GM12878 (cell line): ENCODE measurements around the gene STRN4. TPM values are rescaled to one million over a fixed set of nuclear protein-coding genes. Genes with fewer than 3 reads are reported as not detected.

Experiments
- ATAC-seq: fragments of 200-7000 bp; cut with Tn5 transposase; 3 replicates; pipeline ENCODE4 v1.9.1; 2020; ENCODE audit warnings: mild to moderate bottlenecking, moderate library complexity
- BruUV-seq: library from RNA; stranded (reverse); fragments of 400-500 nt; replicated peaks from 2 replicates; lab custom pipeline; 2021; lab: Mats Ljungman, UMichigan
- CTCF ChIA-PET: fragments of 300-600 bp; sonication (Branson Sonifier 250); formaldehyde crosslinking; extraction: SDS; loops from one replicate; lab custom pipeline; 2021; ENCODE audit warnings: inconsistent platforms; lab: Yijun Ruan, JAX
- POLR2A ChIA-PET: fragments of 350-600 bp; formaldehyde crosslinking; extraction: SDS; loops from one replicate; lab custom pipeline; 2021; ENCODE audit warnings: inconsistent platforms; lab: Charles Lee
- RAD21 ChIA-PET: fragments of 300-600 bp; sonication (Branson Sonifier 250); formaldehyde crosslinking; loops from one replicate; lab custom pipeline; 2023; ENCODE audit warnings: antibody characterized with exemption; ENCODE audit not compliant: unreplicated experiment; lab: Charles Lee
- SMC1A ChIA-PET: fragments of 300-600 bp; sonication (Branson Sonifier 250); formaldehyde crosslinking; loops from one replicate; lab custom pipeline; 2023; ENCODE audit not compliant: unreplicated experiment, uncharacterized antibody; lab: Charles Lee
- DNase-seq: peaks from one replicate; pipeline ENCODE4 v3.0.0-alpha.2; 2011; ENCODE audit warnings: low read depth, low spot score
- FAIRE-seq: peaks from 3 replicates; lab custom pipeline; 2011; peaks lifted over from hg19 to GRCh38; lab: Jason Lieb, UNC
- H2AFZ ChIP-seq: 2 replicates; pipeline ENCODE4 v1.6.0; 2011; ENCODE audit warnings: low read depth, low read length, control low read depth; ENCODE audit not compliant: control insufficient read depth
- H3K27ac ChIP-seq: 2 replicates; pipeline ENCODE4 v1.5.1; 2011; ENCODE audit warnings: control low read depth; ENCODE audit not compliant: control insufficient read depth, insufficient read depth
- H3K27me3 ChIP-seq, 2 experiments: replicated peaks in 1 of 2; 2 replicates each; pipeline versions ENCODE4 v1.6.0 to v1.6.1; 2011; ENCODE audit warnings: low read length in 1 of 2; ENCODE audit not compliant: control insufficient read depth in 2 of 2, insufficient read depth in 2 of 2
- H3K36me3 ChIP-seq, 2 experiments: 2 replicates each; pipeline ENCODE4 v1.5.1; 2011; ENCODE audit warnings: low read length in 1 of 2; ENCODE audit not compliant: control insufficient read depth in 2 of 2, insufficient read depth in 2 of 2
- H3K4me1 ChIP-seq: 2 replicates; pipeline ENCODE4 v1.6.1; 2011; ENCODE audit warnings: mild to moderate bottlenecking, low read length, moderate library complexity, mixed read lengths; ENCODE audit not compliant: control insufficient read depth, insufficient read depth
- H3K4me2 ChIP-seq: 2 replicates; pipeline ENCODE4 v1.6.0; 2011; ENCODE audit warnings: control low read depth; ENCODE audit not compliant: control insufficient read depth, insufficient read depth
- H3K4me3 ChIP-seq: fragments of 200-600 bp; sonication (generic); 2 replicates; pipeline ENCODE4 v1.5.1; 2016
- H3K79me2 ChIP-seq: 2 replicates; pipeline ENCODE4 v1.6.0; 2011; ENCODE audit warnings: low read length; ENCODE audit not compliant: control insufficient read depth, insufficient read depth
- H3K9ac ChIP-seq: 2 replicates; pipeline ENCODE4 v1.8.0; 2011; ENCODE audit warnings: low read length, control low read depth, mixed read lengths; ENCODE audit not compliant: control insufficient read depth, insufficient read depth
- H3K9me3 ChIP-seq: replicated peaks from 3 replicates; pipeline ENCODE4 v1.5.1; 2011; ENCODE audit warnings: mild to moderate bottlenecking, low read length; ENCODE audit not compliant: control insufficient read depth, insufficient read depth
- H4K20me1 ChIP-seq: 2 replicates; pipeline ENCODE4 v1.6.0; 2011; ENCODE audit not compliant: control insufficient read depth, insufficient read depth
- CBFB ChIP-seq: IDR thresholded peaks from 2 replicates; pipeline ENCODE4 v1.6.1; 2016; ENCODE audit warnings: antibody characterized with exemption, low read depth
- CHD1 ChIP-seq: IDR thresholded peaks from 2 replicates; pipeline ENCODE4 v1.6.1; 2012; ENCODE audit warnings: low read depth, low read length, improper control_type of control experiment
- EZH2 ChIP-seq: IDR thresholded peaks from 2 replicates; pipeline ENCODE4 v1.6.1; 2012; ENCODE audit warnings: low read depth, mild to moderate bottlenecking, control low read depth, inconsistent platforms, low read length, borderline replicate concordance; ENCODE audit not compliant: control insufficient read depth
- GATAD2B ChIP-seq: fragments of 450-650 bp; conservative IDR thresholded peaks from 2 replicates; pipeline ENCODE4 v1.6.1; 2017; ENCODE audit warnings: low read depth, mild to moderate bottlenecking, moderate library complexity
- SMARCA5 ChIP-seq: fragments of 450-650 bp; IDR thresholded peaks from 2 replicates; pipeline ENCODE4 v1.6.1; 2017; ENCODE audit warnings: mild to moderate bottlenecking
- USF2 ChIP-seq: IDR thresholded peaks from 2 replicates; pipeline ENCODE4 v1.6.1; 2011; ENCODE audit warnings: low read depth, low read length, improper control_type of control experiment, borderline replicate concordance
- WGBS: methylation state at CpG from one replicate; pipeline ENCODE4 v1.1.6; 2016; ENCODE audit warnings: low lambda C conversion rate; ENCODE audit not compliant: insufficient replicate concordance, insufficient coverage; ENCODE audit errors: missing lambda C conversion rate; 5-methylcytosine and 5-hydroxymethylcytosine counted together
- in situ Hi-C: fragments of 300-500 bp; cut with MboI; formaldehyde crosslinking; loops from 9 replicates; pipeline ENCODE4 v1.14.3; 2018; ENCODE audit warnings: mixed read lengths
- intact Hi-C: fragments of 100-400 bp; cut with micrococcal nuclease; formaldehyde crosslinking; loops from one replicate; pipeline ENCODE4 v1.14.2; 2022; ENCODE audit not compliant: unreplicated experiment
- polyA plus RNA-seq, 11 experiments: library from polyadenylated mRNA; depleted of rRNA in 4 of 11; unstranded in 6 of 11; stranded (reverse) in 5 of 11; fragments of >200 nt; fragmentation: Nextera tagmentation in 4 of 11; fragmentation: Illumina TruSeq in 1 of 11; extraction: Ambion mirVana in 4 of 11; extraction: Trizol in 1 of 11; gene quantifications; 1 replicate in 1 of 11; 2 replicates in 10 of 11; pipeline versions ENCODE4 v1.2.1 to v1.2.3, GENCODE V29; 2011 to 2016; ENCODE audit warnings: inconsistent platforms in 2 of 11, missing spikeins in 2 of 11, low read depth in 1 of 11
- total RNA-seq, 4 experiments: library from RNA; depleted of rRNA in 3 of 4; stranded (reverse); fragments of >200 nt in 3 of 4; fragmentation: Illumina TruSeq in 1 of 4; extraction: Trizol in 1 of 4; gene quantifications; 2 replicates each; pipeline versions ENCODE4 v1.2.1 to v1.2.3, GENCODE V29; 2013 to 2021

STRN4 gene
- total and polyA plus RNA-seq, 10 of the 15 experiments (the other 5 are each of a cell fraction or from before 2014, with no cell fraction given): 0.42 to 62.8 (median 22.5) TPM

- ChIA-PET RAD21 (no interaction called here), POLR2A (no interaction called here), SMC1A (interaction anchor here (1.7 kb wide), 1 partner anchor 67 kb away, joined by 4 read pairs; no protein-coding TSS in a partner anchor), CTCF (interaction anchor here (0.7 to 2.4 kb wide), 3 partner anchors 12 to 68 kb away, joined by 3 to 12 read pairs (median 6); no protein-coding TSS in a partner anchor)
- no peak overlapping the region for H3K9ac ChIP-seq
- H3K27ac ChIP-seq: no peak overlapping the region
- no peaks in the 10 kb centered on the region for H3K9me3 ChIP-seq
- no peak overlapping the region for H3K4me2 ChIP-seq
- TF ChIP-seq CHD1 (no peak), USF2 (no peak), SMARCA5 (no peak), GATAD2B (no peak), EZH2 (no peak), CBFB (no peak)
- TF ChIP-seq, all 136 proteins: peak for 0
- Histone ChIP-seq H3K27me3 (no peaks in the 10 kb centered on the region), H4K20me1 (no peaks in the 10 kb centered on the region), H3K36me3 (peaks cover 9 to 19% of the 10 kb centered on the region in 2 experiments), H3K79me2 (no peaks in the 10 kb centered on the region), H3K4me1 (no peaks in the 10 kb centered on the region), H2AFZ (no peak overlapping the region), H3K4me3 (no peak overlapping the region)
- intact Hi-C loops (no loop called here), in situ Hi-C loops (no loop called here)
- DNase-seq (no peak), ATAC-seq (no peak), FAIRE-seq (no peak)
- BruUV-seq: no TSS peak
- 79% methylated on average over 7 of the region's 7 CpGs for WGBS
These were observed 26.8 kb upstream of the STRN4 start for GRCh38 chr19:46773018-46773399.
